ENCODE results near the gene KIF21B.

- TF ChIP-seq GATA2 (IDR thresholded peaks at IDR 0.05; ENCODE audit: low read depth, low read length): no peak
- no peak for TF ChIP-seq GATA3 (IDR thresholded peaks at IDR 0.05; ENCODE audit: low read depth, low read length)
Measured at GRCh38 chr1:201036188-201036842, 12.8 kb upstream of the KIF21B start.

Data from SH-SY5Y (cell line).